Effector memory CD4-positive, alpha-beta T cell (primary cell): ENCODE measurements around the gene ECHDC1.
A peak's percentile ranks its signal among the peaks of the same experiment; 100 is the strongest.

ENCODE experiments used
- DNase-seq, 3 donors: peaks; one replicate each; pipeline ENCODE4 v3.0.0-alpha.2; 2020
- H3K27ac ChIP-seq: 2 replicates; pipeline ENCODE4 v1.7.0; 2013; ENCODE audit warnings: mild to moderate bottlenecking, low read length, moderate library complexity; ENCODE audit not compliant: insufficient read depth, poor library complexity, severe bottlenecking
- H3K27me3 ChIP-seq: replicated peaks from 2 replicates; pipeline ENCODE4 v1.7.0; 2013; ENCODE audit warnings: mild to moderate bottlenecking, low read length; ENCODE audit not compliant: insufficient read depth, control insufficient read depth, poor library complexity, severe bottlenecking
- H3K36me3 ChIP-seq: 2 replicates; pipeline ENCODE4 v1.7.0; 2013; ENCODE audit warnings: mild to moderate bottlenecking, low read length, moderate library complexity; ENCODE audit not compliant: control insufficient read depth, insufficient read depth
- H3K4me1 ChIP-seq: 2 replicates; pipeline ENCODE4 v1.7.0; 2013; ENCODE audit warnings: low read length, mild to moderate bottlenecking; ENCODE audit not compliant: control insufficient read depth, insufficient read depth, poor library complexity, severe bottlenecking
- H3K4me3 ChIP-seq: 2 replicates; pipeline ENCODE4 v1.7.0; 2013; ENCODE audit warnings: low read length, low read depth, mild to moderate bottlenecking; ENCODE audit not compliant: insufficient read depth, poor library complexity, severe bottlenecking
- H3K9me3 ChIP-seq: 2 replicates; pipeline ENCODE4 v1.7.0; 2013; ENCODE audit warnings: mild to moderate bottlenecking, low read length, moderate library complexity; ENCODE audit not compliant: control insufficient read depth

ECHDC1 gene

GRCh38 chr6:127267646-127268625, 75.5 kb downstream of the ECHDC1 start:
- DNase-seq: peak in 1 of 3 donors; percentile 2
- H3K27ac ChIP-seq: peak overlapping the region; percentile 92
- H3K4me3 ChIP-seq: peak overlapping the region; percentile 98
- H3K36me3 ChIP-seq: no peaks in the 10 kb centered on the region
- H3K4me1 ChIP-seq: peaks cover 3% of the 10 kb centered on the region
- H3K27me3 ChIP-seq: no peaks in the 10 kb centered on the region
- no peaks in the 10 kb centered on the region for H3K9me3 ChIP-seq

- peak overlapping the region; percentile 92 for H3K27ac ChIP-seq
- no peaks in the 10 kb centered on the region for H3K36me3 ChIP-seq
- H3K4me1 ChIP-seq: peaks cover 3% of the 10 kb centered on the region
- H3K27me3 ChIP-seq: no peaks in the 10 kb centered on the region
- no peaks in the 10 kb centered on the region for H3K9me3 ChIP-seq
- DNase-seq: peak; percentile 4 to 34 (median 23)
- H3K4me3 ChIP-seq: peak overlapping the region; percentile 98
Observed at GRCh38 chr6:127266892-127267645, 76.3 kb downstream of the ECHDC1 start.

- DNase-seq: peak; percentile 39 to 60 (median 57)
- peak within 1 kb of the TSS; percentile 98 for H3K4me3 ChIP-seq
- no peaks in the 10 kb centered on the region for H3K36me3 ChIP-seq
- peak within 1 kb of the TSS; percentile 92 for H3K27ac ChIP-seq
- peaks cover 3% of the 10 kb centered on the region for H3K4me1 ChIP-seq
- H3K9me3 ChIP-seq: no peaks in the 10 kb centered on the region
- H3K27me3 ChIP-seq: no peaks in the 10 kb centered on the region
Observed at GRCh38 chr6:127266178-127266891, 77.1 kb downstream of the ECHDC1 start, which contains the start of gene RNF146. Gene RNF146 (plus strand): TSS chr6:127266864. CDS start chr6:127280339, 13,475 bp downstream.

GRCh38 chr6:127263481-127263880, 79.9 kb downstream of the ECHDC1 start:
- no peaks in the 10 kb centered on the region for H3K9me3 ChIP-seq
- peaks cover 3% of the 10 kb centered on the region for H3K4me1 ChIP-seq
- no peak for DNase-seq
- no peaks in the 10 kb centered on the region for H3K36me3 ChIP-seq
- no peak overlapping the region for H3K4me3 ChIP-seq
- no peaks in the 10 kb centered on the region for H3K27me3 ChIP-seq
- H3K27ac ChIP-seq: no peak overlapping the region

GRCh38 chr6:127262896-127263295, 80.5 kb downstream of the ECHDC1 start:
- no peak for DNase-seq
- no peaks in the 10 kb centered on the region for H3K9me3 ChIP-seq
- H3K27me3 ChIP-seq: no peaks in the 10 kb centered on the region
- no peak overlapping the region for H3K27ac ChIP-seq
- H3K4me1 ChIP-seq: peaks cover 3% of the 10 kb centered on the region
- H3K36me3 ChIP-seq: no peaks in the 10 kb centered on the region
- H3K4me3 ChIP-seq: no peak overlapping the region

GRCh38 chr6:127255286-127255685, 88.1 kb downstream of the ECHDC1 start:
- Histone ChIP-seq H3K27me3 (no peaks in the 10 kb centered on the region), H3K36me3 (no peaks in the 10 kb centered on the region), H3K4me3 (no peak overlapping the region), H3K4me1 (no peaks in the 10 kb centered on the region), H3K27ac (no peak overlapping the region), H3K9me3 (no peaks in the 10 kb centered on the region)
- DNase-seq: no peak

- DNase-seq: no peak
- Histone ChIP-seq H3K27me3 (no peaks in the 10 kb centered on the region), H3K9me3 (no peaks in the 10 kb centered on the region), H3K36me3 (no peaks in the 10 kb centered on the region), H3K27ac (no peak overlapping the region), H3K4me3 (no peak overlapping the region), H3K4me1 (no peaks in the 10 kb centered on the region)
Observed at GRCh38 chr6:127249621-127250020, 93.8 kb downstream of the ECHDC1 start.

GRCh38 chr6:127247114-127248096, 96.0 kb downstream of the ECHDC1 start:
- no peak overlapping the region for H3K27ac ChIP-seq
- DNase-seq: no peak
- no peak overlapping the region for H3K4me3 ChIP-seq
- no peaks in the 10 kb centered on the region for H3K36me3 ChIP-seq
- H3K9me3 ChIP-seq: no peaks in the 10 kb centered on the region
- H3K27me3 ChIP-seq: no peaks in the 10 kb centered on the region
- no peaks in the 10 kb centered on the region for H3K4me1 ChIP-seq

GRCh38 chr6:127243501-127243900, 99.9 kb downstream of the ECHDC1 start:
- H3K36me3 ChIP-seq: no peaks in the 10 kb centered on the region
- H3K4me1 ChIP-seq: no peaks in the 10 kb centered on the region
- H3K4me3 ChIP-seq: no peak overlapping the region
- no peak for DNase-seq
- H3K27ac ChIP-seq: no peak overlapping the region
- H3K9me3 ChIP-seq: no peaks in the 10 kb centered on the region
- no peaks in the 10 kb centered on the region for H3K27me3 ChIP-seq
